Activated CD4-positive, alpha-beta T cell treated with anti-CD3 and anti-CD28 coated beads, Interleukin-2, amount 10 ng/mL, durations not matched to agents 7 days and 5 days (primary cell): ENCODE measurements around the gene MATN4. TPM values are rescaled to one million over a fixed set of nuclear protein-coding genes. Genes with fewer than 3 reads are reported as not detected.

Experiments
- CTCF ChIA-PET: fragments of 350-600 bp; sonication (Branson Sonifier 250); formaldehyde crosslinking; loops from one replicate; lab custom pipeline; 2021; ENCODE audit warnings: antibody characterized with exemption; lab: Charles Lee
- POLR2A ChIA-PET: fragments of 350-600 bp; sonication (Branson Sonifier 250); formaldehyde crosslinking; loops from one replicate; lab custom pipeline; 2021; ENCODE audit warnings: antibody characterized with exemption; lab: Charles Lee
- DNase-seq: peaks from one replicate; pipeline ENCODE4 v3.0.0-alpha.2; 2020
- H3K27ac Mint-ChIP-seq: one replicate; pipeline ENCODE4 v1.8.0; 2021; ENCODE audit warnings: mild to moderate bottlenecking, moderate library complexity, mixed read lengths
- H3K27me3 Mint-ChIP-seq: one replicate; pipeline ENCODE4 v1.8.0; 2021; ENCODE audit warnings: mixed read lengths
- H3K36me3 Mint-ChIP-seq: one replicate; pipeline ENCODE4 v1.8.0; 2021; ENCODE audit warnings: low read depth, mixed read lengths
- H3K4me1 Mint-ChIP-seq: one replicate; pipeline ENCODE4 v1.8.0; 2021; ENCODE audit warnings: mixed read lengths
- H3K4me3 Mint-ChIP-seq: one replicate; pipeline ENCODE4 v1.8.0; 2021; ENCODE audit warnings: mild to moderate bottlenecking, moderate library complexity, mixed read lengths
- H3K9me3 Mint-ChIP-seq: one replicate; pipeline ENCODE4 v1.8.0; 2021; ENCODE audit warnings: mixed read lengths
- total RNA-seq, 2 experiments: library from RNA; stranded (reverse); gene quantifications; one replicate each; pipeline ENCODE4 v1.2.3, GENCODE V29; 2021

Gene MATN4
- total RNA-seq, 2 experiments from 2014 or later: 0.17 to 0.25 TPM

- POLR2A ChIA-PET: no interaction called here
- DNase-seq: no peak
- Mint-ChIP-seq H3K4me1 (peaks cover 27% of the 10 kb centered on the region), H3K36me3 (no peaks in the 10 kb centered on the region), H3K9me3 (no peaks in the 10 kb centered on the region), H3K27me3 (no peaks in the 10 kb centered on the region), H3K4me3 (no peak overlapping the region), H3K27ac (no peak overlapping the region)
- CTCF ChIA-PET: interaction anchor here (0.9 to 4.6 kb wide), 6 partner anchors 11 to 91 kb away, joined by 3 to 19 read pairs (median 10); partner anchors contain the start of gene SYS1
Measured at GRCh38 chr20:45346291-45346718, 38.2 kb upstream of the MATN4 start.

- Mint-ChIP-seq H3K4me3 (no peak overlapping the region), H3K36me3 (no peaks in the 10 kb centered on the region), H3K27ac (no peak overlapping the region), H3K4me1 (peaks cover 27% of the 10 kb centered on the region), H3K27me3 (no peaks in the 10 kb centered on the region), H3K9me3 (no peaks in the 10 kb centered on the region)
- no peak for DNase-seq
- POLR2A ChIA-PET: no interaction called here
- CTCF ChIA-PET: interaction anchor here (0.6 to 4.6 kb wide), 5 partner anchors 10 to 91 kb away, joined by 4 to 19 read pairs (median 11); partner anchors contain the start of gene SYS1
Measured at GRCh38 chr20:45345104-45345936, 37.2 kb upstream of the MATN4 start.

DNA sequence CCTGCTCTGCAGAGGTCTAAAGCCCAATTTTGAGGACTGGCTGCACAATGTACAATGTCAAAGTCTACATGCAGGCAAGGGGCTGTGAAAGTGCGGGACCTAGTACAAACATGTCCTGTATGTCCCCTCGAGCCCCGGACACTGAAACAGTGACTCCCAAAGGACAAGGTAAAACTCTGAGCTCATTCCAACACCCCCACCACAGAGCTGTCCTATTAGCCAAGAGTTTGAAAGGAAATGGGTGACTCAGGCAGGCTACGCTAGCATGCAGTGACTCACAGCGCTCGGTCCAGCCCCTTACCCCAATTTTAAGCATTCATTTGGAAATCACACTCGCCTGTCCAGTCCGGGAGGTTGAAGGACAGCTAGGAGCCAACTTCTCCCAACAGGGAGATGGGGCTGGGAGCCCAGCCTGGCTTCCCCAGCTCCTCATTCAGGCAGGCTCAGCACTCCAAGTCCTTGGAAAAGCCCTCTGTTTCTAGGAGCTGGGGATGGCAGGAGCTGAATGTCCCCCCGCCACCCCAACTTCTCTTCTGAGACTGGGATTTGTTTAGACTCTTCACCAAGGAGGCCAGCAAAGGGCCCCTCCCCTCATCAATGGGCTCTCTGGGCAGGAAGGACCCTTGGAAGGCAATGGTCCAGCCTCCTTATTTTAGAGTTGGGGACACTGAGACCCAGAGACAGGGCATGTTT lies 36.2 kb upstream of the MATN4 start:
- Mint-ChIP-seq H3K9me3 (no peaks in the 10 kb centered on the region), H3K36me3 (no peaks in the 10 kb centered on the region), H3K27ac (no peak overlapping the region), H3K4me3 (no peak overlapping the region), H3K4me1 (peaks cover 27% of the 10 kb centered on the region), H3K27me3 (no peaks in the 10 kb centered on the region)
- ChIA-PET CTCF (interaction anchor here (0.9 to 2.3 kb wide), 4 partner anchors 9 to 51 kb away, joined by 4 to 9 read pairs (median 6); partner anchors contain the start of gene SYS1), POLR2A (no interaction called here)
- no peak for DNase-seq

DNA sequence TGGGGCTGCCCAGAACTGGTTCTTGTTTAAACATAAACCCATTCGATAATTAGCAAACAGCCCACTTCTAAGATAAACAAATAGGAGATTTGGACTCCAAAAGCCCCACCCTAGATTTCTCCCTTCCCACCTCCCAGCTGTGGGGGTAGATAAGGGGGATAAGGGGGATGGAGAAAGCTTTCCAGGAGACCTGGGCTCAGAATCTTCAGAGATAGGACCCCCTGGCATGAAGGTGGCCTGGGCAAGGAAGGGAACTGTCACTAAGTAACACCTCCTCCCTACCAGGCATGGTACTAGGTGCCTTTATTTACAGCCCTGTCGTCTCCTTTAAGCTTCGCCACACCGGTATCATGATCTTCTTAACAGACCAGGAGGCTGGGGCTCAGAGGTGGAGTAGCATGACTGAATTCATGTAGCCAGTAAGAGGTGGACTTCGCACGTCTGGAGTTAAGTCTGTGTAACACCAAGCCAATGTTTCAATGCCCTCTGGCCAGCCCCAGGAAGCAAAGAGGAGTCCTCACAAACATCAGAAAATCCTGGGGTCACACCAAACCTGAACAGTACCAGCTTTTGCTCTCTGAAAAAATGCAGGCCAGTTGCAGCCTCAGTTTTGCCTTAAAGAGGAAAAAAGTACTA lies 35.6 kb upstream of the MATN4 start:
- Mint-ChIP-seq H3K4me1 (peaks cover 29% of the 10 kb centered on the region), H3K4me3 (no peak overlapping the region), H3K27ac (no peak overlapping the region), H3K36me3 (no peaks in the 10 kb centered on the region), H3K9me3 (no peaks in the 10 kb centered on the region), H3K27me3 (no peaks in the 10 kb centered on the region)
- DNase-seq: no peak
- ChIA-PET POLR2A (no interaction called here), CTCF (interaction anchor here (1.4 kb wide), 2 partner anchors 19 to 30 kb away, joined by 4 to 9 read pairs; partner anchors contain the start of gene SYS1)

GRCh38 chr20:45342855-45343531 lies 34.9 kb upstream of the MATN4 start:
- H3K27ac Mint-ChIP-seq: no peak overlapping the region
- H3K27me3 Mint-ChIP-seq: no peaks in the 10 kb centered on the region
- H3K9me3 Mint-ChIP-seq: no peaks in the 10 kb centered on the region
- H3K4me1 Mint-ChIP-seq: peaks cover 27% of the 10 kb centered on the region
- POLR2A ChIA-PET: no interaction called here
- DNase-seq: no peak
- H3K36me3 Mint-ChIP-seq: no peaks in the 10 kb centered on the region
- H3K4me3 Mint-ChIP-seq: no peak overlapping the region
- CTCF ChIA-PET: no interaction called here

- Mint-ChIP-seq H3K9me3 (no peaks in the 10 kb centered on the region), H3K27me3 (no peaks in the 10 kb centered on the region), H3K36me3 (no peaks in the 10 kb centered on the region), H3K27ac (no peak overlapping the region), H3K4me1 (peaks cover 20% of the 10 kb centered on the region), H3K4me3 (no peak overlapping the region)
- ChIA-PET CTCF (interaction anchor here (0.9 to 2.0 kb wide), 2 partner anchors 19 to 20 kb away, joined by 3 to 7 read pairs; partner anchors contain the start of gene SYS1), POLR2A (no interaction called here)
- DNase-seq: no peak
Measured at GRCh38 chr20:45341939-45342854, 34.1 kb upstream of the MATN4 start.

GRCh38 chr20:45341579-45341938 lies 33.5 kb upstream of the MATN4 start:
- DNase-seq: no peak
- ChIA-PET POLR2A (no interaction called here), CTCF (interaction anchor here (0.9 to 2.0 kb wide), 2 partner anchors 19 to 21 kb away, joined by 3 to 7 read pairs; partner anchors contain the start of gene SYS1)
- no peak overlapping the region for H3K4me3 Mint-ChIP-seq
- H3K9me3 Mint-ChIP-seq: no peaks in the 10 kb centered on the region
- H3K27ac Mint-ChIP-seq: no peak overlapping the region
- no peaks in the 10 kb centered on the region for H3K27me3 Mint-ChIP-seq
- peaks cover 14% of the 10 kb centered on the region for H3K4me1 Mint-ChIP-seq
- H3K36me3 Mint-ChIP-seq: no peaks in the 10 kb centered on the region

DNA sequence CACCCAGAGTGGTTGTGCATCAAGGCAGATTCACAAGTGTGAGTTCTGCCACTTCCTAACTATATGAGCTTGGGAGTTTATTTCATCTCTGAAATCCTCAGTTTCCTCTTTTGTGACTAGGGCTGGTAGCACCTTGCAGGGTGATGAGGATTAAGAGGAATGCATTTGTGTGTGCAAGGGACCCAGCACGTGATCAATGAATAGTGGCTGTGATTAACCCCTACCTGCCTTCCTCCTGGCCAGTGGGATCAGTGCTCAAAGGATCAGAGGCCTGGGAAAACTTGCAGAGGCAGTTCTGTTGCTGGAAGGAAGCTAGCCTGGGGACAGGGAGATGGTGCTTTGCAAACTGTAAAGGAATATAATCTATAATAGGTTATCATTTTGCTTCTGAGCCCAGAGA lies 32.9 kb upstream of the MATN4 start:
- Mint-ChIP-seq H3K36me3 (no peaks in the 10 kb centered on the region), H3K27me3 (no peaks in the 10 kb centered on the region), H3K4me3 (no peak overlapping the region), H3K4me1 (peaks cover 8% of the 10 kb centered on the region), H3K9me3 (no peaks in the 10 kb centered on the region), H3K27ac (no peak overlapping the region)
- DNase-seq: no peak
- ChIA-PET CTCF (interaction anchor here (2.0 kb wide), 1 partner anchor 18 kb away, joined by 7 read pairs; no protein-coding TSS in a partner anchor), POLR2A (no interaction called here)

DNA sequence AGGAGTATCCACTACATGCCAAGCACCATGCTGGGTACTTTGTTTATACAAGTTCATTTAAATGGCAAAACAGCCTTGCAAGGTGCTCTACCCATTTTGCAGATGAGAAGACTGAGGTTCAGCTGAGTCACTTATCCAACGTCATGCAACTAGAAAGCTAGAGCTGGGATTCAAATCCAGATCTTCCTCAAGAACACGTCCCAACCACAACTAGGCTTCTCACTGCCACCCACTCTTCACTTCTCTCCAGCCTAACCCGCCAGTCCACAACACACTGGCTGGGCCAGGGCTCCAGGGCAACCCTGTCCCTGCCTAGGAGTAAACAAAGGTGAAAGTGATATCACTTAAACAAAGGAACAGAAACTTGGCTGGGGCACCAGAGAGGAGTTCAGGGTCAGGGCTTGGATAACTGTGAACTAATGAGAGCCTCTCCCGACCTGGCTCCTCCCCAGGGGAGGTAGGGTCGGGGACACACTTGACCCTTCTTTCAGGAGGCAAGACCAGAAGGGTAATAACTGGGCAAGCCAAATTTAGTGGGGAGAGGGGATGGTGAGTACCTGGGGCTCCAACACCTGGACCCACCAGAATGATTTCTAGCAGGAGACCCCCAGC lies 32.2 kb upstream of the MATN4 start:
- Mint-ChIP-seq H3K27ac (no peak overlapping the region), H3K27me3 (no peaks in the 10 kb centered on the region), H3K36me3 (no peaks in the 10 kb centered on the region), H3K4me3 (no peak overlapping the region), H3K9me3 (no peaks in the 10 kb centered on the region), H3K4me1 (peaks cover 3% of the 10 kb centered on the region)
- ChIA-PET CTCF (interaction anchor here (1.6 to 2.0 kb wide), 3 partner anchors 17 to 29 kb away, joined by 3 to 7 read pairs (median 5); no protein-coding TSS in a partner anchor), POLR2A (no interaction called here)
- DNase-seq: no peak

- no peak overlapping the region for H3K4me3 Mint-ChIP-seq
Measured at GRCh38 chr20:45339799-45340198, 31.7 kb upstream of the MATN4 start.

GRCh38 chr20:45339084-45339483 lies 31.0 kb upstream of the MATN4 start:
- Mint-ChIP-seq H3K27ac (no peak overlapping the region), H3K4me1 (peaks cover 3% of the 10 kb centered on the region), H3K36me3 (no peaks in the 10 kb centered on the region), H3K9me3 (no peaks in the 10 kb centered on the region), H3K27me3 (no peaks in the 10 kb centered on the region), H3K4me3 (no peak overlapping the region)
- ChIA-PET CTCF (interaction anchor here (1.6 to 1.7 kb wide), 3 partner anchors 19 to 27 kb away, joined by 3 to 5 read pairs (median 4); partner anchors contain the start of gene SYS1), POLR2A (no interaction called here)
- no peak for DNase-seq

More at GRCh38 chr20:45339799-45340198, 31.7 kb upstream of the MATN4 start:
- Mint-ChIP-seq H3K27ac (no peak overlapping the region), H3K9me3 (no peaks in the 10 kb centered on the region), H3K27me3 (no peaks in the 10 kb centered on the region), H3K4me1 (peaks cover 3% of the 10 kb centered on the region), H3K36me3 (no peaks in the 10 kb centered on the region)
- ChIA-PET POLR2A (no interaction called here), CTCF (interaction anchor here (1.6 to 1.7 kb wide), 3 partner anchors 20 to 28 kb away, joined by 3 to 5 read pairs (median 4); partner anchors contain the start of gene SYS1)
- DNase-seq: no peak
